Measurements from ENCODE around the gene POLR2J.
A peak's percentile ranks its signal among the peaks of the same experiment; 100 is the strongest.

Gene POLR2J

GRCh38 chr7:102434039-102434486 is 44.7 kb downstream of the POLR2J start:
- no peak for DNase-seq

DNA sequence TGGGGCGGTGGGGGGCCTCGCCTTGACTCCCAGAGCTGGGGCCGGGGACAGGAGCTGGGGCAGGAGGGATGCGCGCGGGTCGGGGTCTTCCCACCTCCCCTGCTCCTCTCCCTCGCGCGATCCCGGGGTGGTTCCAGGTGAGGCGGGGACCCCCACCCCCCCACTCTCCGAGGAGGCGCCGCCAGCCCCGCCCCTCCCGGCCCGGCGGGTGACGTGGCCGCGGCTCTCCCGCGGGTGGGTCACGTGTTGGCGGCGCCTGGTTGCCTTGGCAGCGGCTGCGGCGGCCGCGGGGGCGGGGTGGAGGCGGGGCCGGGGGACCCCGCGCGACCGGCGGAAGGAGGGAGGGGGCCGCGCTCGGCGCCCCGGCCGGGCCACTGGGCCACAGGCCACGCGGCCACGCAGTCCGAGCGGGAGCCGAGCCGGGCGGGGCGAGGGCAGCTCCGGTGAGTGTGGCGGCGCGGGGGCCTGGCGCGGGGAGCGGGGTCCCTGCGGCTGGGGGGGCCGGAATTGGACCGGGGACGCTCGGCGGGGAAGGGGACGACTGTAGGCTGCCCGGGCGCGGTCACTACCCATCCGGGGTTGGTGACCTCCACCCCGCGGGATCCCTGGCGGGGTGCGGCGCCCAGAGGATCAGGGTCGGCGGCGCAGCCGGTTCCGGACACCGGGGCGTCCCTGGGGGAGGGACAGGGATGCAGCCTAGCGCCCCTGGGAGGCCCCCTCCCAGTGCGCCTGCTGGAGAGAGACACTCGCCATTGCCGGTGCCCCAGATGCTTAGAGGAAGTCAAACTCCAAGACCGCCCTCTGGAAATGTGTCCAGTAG is 45.3 kb downstream of the POLR2J start, which contains the start of gene ORAI2:
TSS of gene ORAI2 (plus strand) at position 357 of the 820 bp plus-strand sequence. CDS start 5,382 bp downstream, outside the sequence.
- peak; percentile 86 to 91 for DNase-seq

- DNase-seq: peak; percentile 30 to 55
These were observed 46.1 kb downstream of the POLR2J start for GRCh38 chr7:102432442-102433218.

- DNase-seq: peak; percentile 71 to 82
These were observed 47.0 kb downstream of the POLR2J start for GRCh38 chr7:102431617-102432298.

DNA sequence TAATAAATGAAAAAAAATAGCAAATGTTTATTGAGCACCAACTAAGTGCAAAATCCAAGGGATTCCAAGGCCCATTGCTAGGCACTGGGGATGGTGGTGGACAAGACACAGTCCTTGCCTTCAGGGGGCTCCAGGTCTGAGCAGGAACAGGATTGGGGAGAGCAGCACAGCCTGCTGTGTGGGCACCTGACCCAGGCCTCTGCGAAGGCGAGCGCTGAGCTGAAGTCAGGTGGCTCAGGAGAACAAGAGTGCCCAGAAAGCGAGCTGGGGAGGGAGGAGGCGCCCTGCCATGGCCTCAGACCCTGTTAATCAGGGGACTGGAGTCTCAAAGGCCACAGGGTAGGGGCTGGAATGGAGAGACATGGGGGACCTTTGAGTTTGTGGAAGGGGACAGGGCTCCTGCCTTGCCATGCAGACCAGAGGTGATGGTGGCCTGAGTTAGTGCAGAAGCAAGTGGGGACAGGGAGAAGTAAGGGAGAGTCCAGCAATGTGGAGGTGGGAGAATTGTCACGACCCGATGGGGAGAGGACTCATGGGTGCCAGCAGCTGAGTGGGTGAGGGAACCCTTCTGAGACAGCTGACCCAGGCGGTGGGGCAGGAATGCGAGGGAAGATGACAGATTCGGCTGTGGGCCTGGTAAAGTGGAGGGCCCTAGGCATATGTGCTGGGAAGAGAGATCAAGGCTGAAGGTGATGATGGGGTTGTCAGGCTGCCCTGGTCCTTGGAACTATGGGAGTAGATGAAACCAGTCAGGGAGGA is 49.4 kb downstream of the POLR2J start:
- DNase-seq: no peak

DNA sequence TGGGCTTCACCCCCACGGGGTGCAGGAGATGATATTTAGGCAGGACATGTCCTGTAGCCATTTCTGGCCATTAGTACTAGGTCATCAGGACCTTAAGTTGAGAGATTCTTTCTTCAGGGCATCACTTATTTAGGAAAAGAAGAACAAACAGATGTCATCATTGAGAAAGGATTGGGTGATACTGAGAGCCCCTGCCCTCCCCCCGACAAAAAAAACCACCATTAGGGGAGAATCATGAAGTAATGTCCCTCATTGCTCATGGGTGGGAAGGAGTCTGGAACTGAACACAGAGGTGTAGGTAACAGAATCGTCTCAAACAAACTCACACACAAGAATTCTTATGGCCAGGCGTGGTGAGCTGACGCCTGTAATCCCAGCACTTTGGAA is 51.7 kb downstream of the POLR2J start:
- no peak for DNase-seq

- peak; percentile 82 for DNase-seq
These were observed 52.3 kb downstream of the POLR2J start for GRCh38 chr7:102426268-102427018.

DNA sequence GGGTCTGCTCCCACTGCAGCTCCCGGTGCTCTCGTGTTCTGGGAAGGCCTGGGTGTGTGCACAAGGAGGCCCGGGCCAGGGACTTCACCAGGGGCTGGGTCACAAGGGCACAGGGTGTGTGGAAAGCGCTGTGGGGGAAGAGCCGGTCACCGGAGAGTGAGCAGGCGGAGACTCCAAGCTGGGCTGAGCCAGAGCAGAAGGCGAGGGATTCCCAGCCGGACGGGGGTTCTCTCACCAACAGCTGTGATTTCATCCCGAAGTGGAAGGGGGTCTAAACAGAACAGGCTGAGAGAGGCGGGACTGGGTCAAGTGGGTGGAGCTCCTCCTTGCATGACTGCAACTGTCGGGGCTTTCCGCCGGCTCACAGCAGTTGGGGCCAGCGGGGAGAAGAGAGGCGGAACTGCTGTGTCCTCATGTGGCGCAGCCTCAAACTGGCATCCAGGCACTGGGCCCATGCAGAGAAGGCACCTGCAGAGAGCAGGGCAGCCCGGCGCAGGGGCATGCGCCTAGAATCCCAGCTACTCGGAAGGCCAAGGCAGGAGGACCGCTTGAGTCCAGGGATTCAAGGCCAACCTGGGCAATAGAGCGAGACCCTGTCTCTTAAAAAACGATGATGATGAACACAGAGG is 53.0 kb downstream of the POLR2J start:
- peak; percentile 91 to 92 for DNase-seq

DNA sequence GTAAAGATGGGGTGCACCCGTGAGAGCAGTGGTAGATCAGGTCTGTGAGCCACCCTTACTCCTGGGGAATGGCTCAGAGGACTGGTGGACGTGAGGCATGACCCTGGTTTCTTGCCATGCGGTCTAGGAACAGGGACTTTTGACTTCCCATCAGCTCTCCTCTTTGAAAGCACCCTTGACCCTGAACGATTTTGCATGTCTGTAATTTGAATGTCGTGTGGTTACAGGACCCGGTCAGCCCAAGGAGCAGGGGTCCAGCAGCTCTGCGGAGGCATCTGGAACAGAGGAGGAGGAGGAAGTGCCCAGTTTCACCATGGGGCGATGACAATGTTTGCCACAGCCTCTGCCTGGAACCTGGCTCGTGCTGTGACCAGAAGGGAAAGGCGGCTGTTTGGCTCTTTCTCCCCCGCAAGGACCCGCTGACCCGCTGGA is 53.9 kb downstream of the POLR2J start:
- no peak for DNase-seq

DNA sequence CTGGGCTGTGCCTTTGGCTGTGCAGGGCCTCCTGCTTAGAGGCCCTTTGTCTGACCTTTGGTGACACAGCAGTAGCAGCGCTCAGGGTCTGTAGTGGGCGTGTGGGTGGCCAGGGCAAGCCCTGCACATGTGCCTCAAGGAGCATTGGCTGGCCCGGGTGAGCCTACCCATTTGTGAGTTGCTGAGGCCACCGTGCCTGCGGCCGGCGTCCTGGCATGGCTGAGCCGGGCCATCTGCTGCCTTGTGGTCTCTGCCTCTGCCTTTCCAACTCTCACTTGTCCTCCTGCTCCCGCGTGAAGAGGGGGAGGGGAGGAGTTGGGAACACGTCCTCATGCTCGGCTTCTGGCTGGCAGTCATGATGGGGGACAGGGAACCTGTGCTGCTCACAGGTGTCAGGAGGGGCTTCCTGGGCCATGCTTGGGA is 54.6 kb downstream of the POLR2J start:
- DNase-seq: no peak

Measured in CD4-positive, alpha-beta T cell treated with Interferon alpha-2 for 1 hour (primary cell).